ENCODE results near the gene RYR3.

- no peak for TF ChIP-seq CTCF (IDR thresholded peaks at IDR 0.05; ENCODE audit: insufficient read depth, low read length, poor library complexity, severe bottlenecking)
- TF ChIP-seq EZH2phosphoT487 (conservative IDR thresholded peaks at IDR 0.05; ENCODE audit: low read length): no peak
Observed at GRCh38 chr15:33677238-33677830, 366.6 kb downstream of the RYR3 start.

Data from SU-DHL-6 (cell line).